Parathyroid adenoma (tissue), 2 donors: ENCODE data around the gene RPL10.

Experiments
- H2AFZ ChIP-seq: fragments of 300-600 bp; sonication (generic); one replicate; pipeline ENCODE4 v1.7.0; 2017; ENCODE audit warnings: antibody characterized with exemption, mild to moderate bottlenecking
- H3K27ac ChIP-seq: fragments of 300-600 bp; sonication (generic); one replicate; pipeline ENCODE4 v1.7.0; 2017
- H3K27me3 ChIP-seq: fragments of 300-600 bp; sonication (generic); one replicate; pipeline ENCODE4 v1.7.0; 2017; ENCODE audit warnings: low read length; ENCODE audit not compliant: control insufficient read depth, insufficient read depth
- H3K36me3 ChIP-seq: fragments of 300-600 bp; sonication (generic); one replicate; pipeline ENCODE4 v1.7.0; 2017; ENCODE audit warnings: low read length; ENCODE audit not compliant: control insufficient read depth, insufficient read depth
- H3K4me1 ChIP-seq: fragments of 300-600 bp; sonication (generic); one replicate; pipeline ENCODE4 v1.7.0; 2017; ENCODE audit warnings: control low read depth
- H3K4me2 ChIP-seq: fragments of 300-600 bp; sonication (generic); one replicate; pipeline ENCODE4 v1.7.0; 2017; ENCODE audit warnings: low read length
- H3K4me3 ChIP-seq: fragments of 300-600 bp; sonication (generic); one replicate; pipeline ENCODE4 v1.7.0; 2017; ENCODE audit warnings: low read depth, low read length
- H3K79me2 ChIP-seq: fragments of 300-600 bp; sonication (generic); one replicate; pipeline ENCODE4 v1.7.0; 2017; ENCODE audit warnings: control low read depth
- H3K9ac ChIP-seq: fragments of 300-600 bp; sonication (generic); one replicate; pipeline ENCODE4 v1.7.0; 2017; ENCODE audit warnings: mild to moderate bottlenecking
- H3K9me3 ChIP-seq: fragments of 300-600 bp; sonication (generic); one replicate; pipeline ENCODE4 v1.7.0; 2017; ENCODE audit warnings: low read length; ENCODE audit not compliant: control insufficient read depth
- TF ChIP-seq, protein P1 (sequence below): fragments of 300-600 bp; sonication (generic); IDR thresholded peaks from one replicate; pipeline ENCODE4 v1.7.0; 2017; ENCODE audit warnings: antibody characterized with exemption, mild to moderate bottlenecking
- donor health status: primary hyperparathyroidism.

Gene RPL10

DNA sequence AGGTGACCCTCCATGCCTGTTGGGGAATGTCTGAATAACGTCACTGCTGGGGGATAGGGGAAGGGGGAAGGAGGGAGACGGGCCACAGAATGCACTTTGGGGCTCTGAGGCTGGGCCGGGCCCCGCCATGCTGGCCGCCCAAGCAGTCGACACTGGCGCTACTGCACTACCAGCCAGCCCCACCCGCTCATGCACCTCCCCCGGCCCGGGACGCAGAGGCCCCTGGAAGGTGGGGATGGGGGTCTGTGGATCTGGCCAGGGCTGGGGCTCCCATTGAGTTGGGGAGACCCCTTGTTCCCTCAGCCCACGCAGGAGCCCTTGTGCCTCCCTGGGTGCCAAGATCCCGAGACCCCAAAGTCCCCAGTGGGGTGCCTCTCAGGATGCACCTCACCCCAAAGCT lies 41.6 kb upstream of the RPL10 start:
- Histone ChIP-seq H3K4me3 (no peak overlapping the region), H2AFZ (no peak overlapping the region), H3K27me3 (no peaks in the 10 kb centered on the region), H3K4me2 (no peak overlapping the region), H3K4me1 (no peaks in the 10 kb centered on the region), H3K9ac (no peak overlapping the region), H3K9me3 (no peaks in the 10 kb centered on the region), H3K36me3 (no peaks in the 10 kb centered on the region), H3K27ac (no peak overlapping the region), H3K79me2 (no peaks in the 10 kb centered on the region)
- TF ChIP-seq, protein P1, sequence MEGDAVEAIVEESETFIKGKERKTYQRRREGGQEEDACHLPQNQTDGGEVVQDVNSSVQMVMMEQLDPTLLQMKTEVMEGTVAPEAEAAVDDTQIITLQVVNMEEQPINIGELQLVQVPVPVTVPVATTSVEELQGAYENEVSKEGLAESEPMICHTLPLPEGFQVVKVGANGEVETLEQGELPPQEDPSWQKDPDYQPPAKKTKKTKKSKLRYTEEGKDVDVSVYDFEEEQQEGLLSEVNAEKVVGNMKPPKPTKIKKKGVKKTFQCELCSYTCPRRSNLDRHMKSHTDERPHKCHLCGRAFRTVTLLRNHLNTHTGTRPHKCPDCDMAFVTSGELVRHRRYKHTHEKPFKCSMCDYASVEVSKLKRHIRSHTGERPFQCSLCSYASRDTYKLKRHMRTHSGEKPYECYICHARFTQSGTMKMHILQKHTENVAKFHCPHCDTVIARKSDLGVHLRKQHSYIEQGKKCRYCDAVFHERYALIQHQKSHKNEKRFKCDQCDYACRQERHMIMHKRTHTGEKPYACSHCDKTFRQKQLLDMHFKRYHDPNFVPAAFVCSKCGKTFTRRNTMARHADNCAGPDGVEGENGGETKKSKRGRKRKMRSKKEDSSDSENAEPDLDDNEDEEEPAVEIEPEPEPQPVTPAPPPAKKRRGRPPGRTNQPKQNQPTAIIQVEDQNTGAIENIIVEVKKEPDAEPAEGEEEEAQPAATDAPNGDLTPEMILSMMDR: no peak

- Histone ChIP-seq H3K4me1 (no peaks in the 10 kb centered on the region), H3K9ac (no peak overlapping the region), H3K27me3 (no peaks in the 10 kb centered on the region), H3K27ac (no peak overlapping the region), H3K4me3 (no peak overlapping the region), H3K4me2 (no peak overlapping the region), H3K79me2 (no peaks in the 10 kb centered on the region), H3K36me3 (no peaks in the 10 kb centered on the region), H3K9me3 (no peaks in the 10 kb centered on the region), H2AFZ (no peak overlapping the region)
- TF ChIP-seq, protein P1: no peak
These were observed 41.0 kb upstream of the RPL10 start for GRCh38 chrX:154357205-154357604.

- no peak overlapping the region for H2AFZ ChIP-seq
- H3K27me3 ChIP-seq: no peaks in the 10 kb centered on the region
- no peak overlapping the region for H3K27ac ChIP-seq
- TF ChIP-seq, protein P1: no peak
- H3K4me2 ChIP-seq: no peak overlapping the region
- no peaks in the 10 kb centered on the region for H3K36me3 ChIP-seq
- H3K9me3 ChIP-seq: no peaks in the 10 kb centered on the region
- H3K4me1 ChIP-seq: no peaks in the 10 kb centered on the region
- no peak overlapping the region for H3K9ac ChIP-seq
- no peak overlapping the region for H3K4me3 ChIP-seq
- no peaks in the 10 kb centered on the region for H3K79me2 ChIP-seq
These were observed 40.2 kb upstream of the RPL10 start for GRCh38 chrX:154358011-154358410.

DNA sequence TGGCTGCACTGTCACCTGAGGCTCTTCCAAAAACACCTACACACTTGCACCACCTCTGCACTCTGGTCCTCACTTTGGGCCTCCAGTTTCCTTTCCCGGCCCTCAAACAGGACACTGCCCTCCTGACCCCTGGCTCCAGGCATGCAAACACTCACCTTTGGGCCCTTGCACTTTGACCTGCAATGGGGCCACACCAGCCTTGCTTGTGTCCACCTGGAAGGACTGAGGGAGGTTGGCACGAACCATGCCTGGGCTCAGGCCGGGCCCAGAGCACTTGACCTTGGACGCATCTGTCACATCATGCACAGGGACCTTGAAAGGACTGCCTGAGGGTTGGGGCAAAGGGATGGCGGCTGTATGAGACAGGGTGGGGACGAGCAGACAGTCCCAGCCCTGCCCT lies 39.3 kb upstream of the RPL10 start:
- Histone ChIP-seq H3K4me1 (no peaks in the 10 kb centered on the region), H3K27me3 (no peaks in the 10 kb centered on the region), H3K27ac (no peak overlapping the region), H3K9me3 (no peaks in the 10 kb centered on the region), H3K79me2 (no peaks in the 10 kb centered on the region), H3K4me3 (no peak overlapping the region), H3K36me3 (no peaks in the 10 kb centered on the region), H3K9ac (no peak overlapping the region), H3K4me2 (no peak overlapping the region), H2AFZ (no peak overlapping the region)
- TF ChIP-seq, protein P1: no peak

DNA sequence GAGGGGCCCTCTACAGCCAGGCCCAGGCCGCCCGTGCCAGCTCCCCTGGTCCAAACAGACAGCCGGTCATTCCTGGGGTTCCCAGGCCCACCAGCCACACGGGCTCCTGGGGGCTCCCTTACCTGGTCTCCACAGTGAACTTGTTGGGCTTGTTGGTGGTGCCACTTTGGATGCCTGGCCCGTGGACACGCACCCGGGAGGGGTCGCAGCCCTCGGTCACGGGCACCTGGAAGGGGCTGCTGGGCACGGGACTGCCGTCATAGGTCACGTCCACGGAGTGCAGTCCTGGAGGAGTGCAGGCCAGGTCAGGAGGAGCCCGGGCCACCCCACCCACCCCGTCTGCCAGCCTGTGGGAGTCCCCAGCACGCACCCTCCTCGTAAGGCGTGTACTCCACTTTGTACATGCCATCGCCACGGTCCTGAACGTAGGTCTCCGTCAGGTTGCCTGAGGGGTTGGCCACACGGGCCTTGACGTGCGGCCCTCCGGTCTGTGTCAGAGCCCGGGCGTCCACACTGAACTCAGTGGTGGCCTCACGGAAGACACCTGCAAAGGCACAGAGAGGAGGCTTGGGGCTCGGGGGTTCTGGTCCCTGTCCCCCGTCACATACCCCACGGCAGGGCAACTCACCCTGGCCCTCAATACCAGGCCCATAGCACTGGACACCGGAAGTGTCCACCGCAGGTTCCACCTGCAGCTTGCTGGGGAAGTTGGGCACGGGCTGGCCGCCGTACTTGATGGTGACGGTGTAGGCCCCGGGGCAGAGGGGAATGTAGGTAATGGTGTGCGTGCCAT lies 38.6 kb upstream of the RPL10 start:
- no peaks in the 10 kb centered on the region for H3K79me2 ChIP-seq
- H3K27me3 ChIP-seq: no peaks in the 10 kb centered on the region
- no peak overlapping the region for H3K4me2 ChIP-seq
- no peak overlapping the region for H2AFZ ChIP-seq
- no peaks in the 10 kb centered on the region for H3K4me1 ChIP-seq
- no peak overlapping the region for H3K27ac ChIP-seq
- H3K4me3 ChIP-seq: no peak overlapping the region
- H3K9me3 ChIP-seq: no peaks in the 10 kb centered on the region
- TF ChIP-seq, protein P1: no peak
- H3K9ac ChIP-seq: no peak overlapping the region
- H3K36me3 ChIP-seq: no peaks in the 10 kb centered on the region
